AG08396 (cell line): ENCODE data around the gene LEMD1.
"Not testable (repeated sequence)": the region's sequence is repeated elsewhere in the genome, so short reads cannot be mapped to it uniquely, and the experiment has no call there.

Experiments used
- DNase-seq: peaks from one replicate; pipeline ENCODE4 v3.0.0; 2012; ENCODE audit warnings: low spot score, mixed read lengths

The LEMD1 gene

GRCh38 chr1:205380882-205381281 is 41.0 kb downstream of the LEMD1 start:
- DNase-seq: no peak

- no peak for DNase-seq
Observed at GRCh38 chr1:205379056-205379455, 42.8 kb downstream of the LEMD1 start.

- DNase-seq: no peak
Observed at GRCh38 chr1:205377355-205377754, 44.5 kb downstream of the LEMD1 start.

GRCh38 chr1:205376739-205377138 is 45.1 kb downstream of the LEMD1 start:
- DNase-seq: no peak

- peak; percentile 71 for DNase-seq
Observed at GRCh38 chr1:205375835-205376545, 45.9 kb downstream of the LEMD1 start.

- DNase-seq: peak; percentile 57
Observed at GRCh38 chr1:205374210-205375078, 47.4 kb downstream of the LEMD1 start.

GRCh38 chr1:205373798-205374175 is 48.1 kb downstream of the LEMD1 start:
- DNase-seq: no peak

GRCh38 chr1:205373022-205373797 is 48.6 kb downstream of the LEMD1 start:
- no peak for DNase-seq

GRCh38 chr1:205371871-205372660 is 49.8 kb downstream of the LEMD1 start:
- no peak for DNase-seq

- no peak for DNase-seq
Observed at GRCh38 chr1:205370780-205371179, 51.1 kb downstream of the LEMD1 start.

- DNase-seq: no peak
Observed at GRCh38 chr1:205369701-205370123, 52.1 kb downstream of the LEMD1 start.

- DNase-seq: no peak
Observed at GRCh38 chr1:205368478-205368877, 53.4 kb downstream of the LEMD1 start.

- no peak for DNase-seq
Observed at GRCh38 chr1:205365945-205366463, 55.9 kb downstream of the LEMD1 start.

GRCh38 chr1:205365086-205365485 is 56.8 kb downstream of the LEMD1 start:
- not testable (repeated sequence) for DNase-seq

- no peak for DNase-seq
Observed at GRCh38 chr1:205360891-205361290, 61.0 kb downstream of the LEMD1 start.

- DNase-seq: no peak
Observed at GRCh38 chr1:205359771-205360565, 61.9 kb downstream of the LEMD1 start.

GRCh38 chr1:205358579-205358978 is 63.3 kb downstream of the LEMD1 start:
- no peak for DNase-seq

GRCh38 chr1:205357567-205357966 is 64.3 kb downstream of the LEMD1 start:
- DNase-seq: no peak

- DNase-seq: no peak
Observed at GRCh38 chr1:205356440-205357139, 65.3 kb downstream of the LEMD1 start, which contains the start of gene KLHDC8A. TSS of gene KLHDC8A (minus strand) at chr1:205356922. CDS start at chr1:205343604, 13,318 bp downstream.

GRCh38 chr1:205355075-205355453 is 66.8 kb downstream of the LEMD1 start:
- no peak for DNase-seq
